RPMI8226 (cell line): ENCODE data around the gene AXDND1.

Experiments used
- DNase-seq: peaks from one replicate; pipeline ENCODE4 v3.0.0-alpha.2; 2015

The AXDND1 gene

GRCh38 chr1:179587336-179587735 is 221.6 kb downstream of the AXDND1 start:
- no peak for DNase-seq

- DNase-seq: no peak
Observed at GRCh38 chr1:179588425-179589024, 222.8 kb downstream of the AXDND1 start.

GRCh38 chr1:179589509-179589908 is 223.7 kb downstream of the AXDND1 start:
- no peak for DNase-seq

GRCh38 chr1:179590671-179591070 is 224.9 kb downstream of the AXDND1 start:
- DNase-seq: no peak

- DNase-seq: no peak
Observed at GRCh38 chr1:179591253-179591591, 225.5 kb downstream of the AXDND1 start.

GRCh38 chr1:179591592-179592580 is 226.1 kb downstream of the AXDND1 start, which contains the start of gene TDRD5:
TSS of gene TDRD5 (plus strand) at chr1:179591832. CDS start at chr1:179592616, 784 bp downstream.
- DNase-seq: no peak

- DNase-seq: peak; percentile 54
Observed at GRCh38 chr1:179598631-179599030, 232.9 kb downstream of the AXDND1 start.

- DNase-seq: peak; percentile 68
Observed at GRCh38 chr1:179599623-179600249, 234.0 kb downstream of the AXDND1 start.

- no peak for DNase-seq
Observed at GRCh38 chr1:179601093-179601492, 235.3 kb downstream of the AXDND1 start.
